ENCODE results near the gene NPAS3. TPM values are rescaled to one million over a fixed set of nuclear protein-coding genes. Genes with fewer than 3 reads are reported as not detected.

NPAS3 gene
- total and polyA plus RNA-seq, 2 of the 8 experiments (the other 6 are each of a cell fraction or from before 2014, with no cell fraction given) = 0.11 to 0.60 TPM

- TF ChIP-seq TAF1 (IDR thresholded peaks at IDR 0.05; ENCODE audit: low read depth, low read length) (no peak), BACH1 (IDR thresholded peaks at IDR 0.05; ENCODE audit: low read length) (no peak), SAP30 (IDR thresholded peaks at IDR 0.05; ENCODE audit: insufficient read depth, insufficient replicate concordance, low read length) (no peak), EZH2 (IDR thresholded peaks at IDR 0.05; ENCODE audit: low read depth, low read length, severe bottlenecking) (no peak), POLR2A (IDR thresholded peaks at IDR 0.05; ENCODE audit: control extremely low read depth in 1 of 2, low read depth in 2 of 2, low read length in 2 of 2) (no peak), TAF7 (optimal IDR thresholded peaks at IDR 0.05; ENCODE audit: borderline replicate concordance, low read depth, low read length) (no peak), PHF8 (conservative IDR thresholded peaks at IDR 0.05; ENCODE audit: low read depth, low read length) (no peak)
Measured at GRCh38 chr14:33596211-33597080, 657.8 kb downstream of the NPAS3 start (continued).

Data from H1 (cell line).